WI38 (cell line): ENCODE results near the gene SHISA8.

ENCODE experiments used
- H3K4me3 ChIP-seq: 2 replicates; pipeline ENCODE4 v1.5.1; 2011; ENCODE audit warnings: low read depth, mild to moderate bottlenecking, control low read depth, low read length
- TF ChIP-seq, protein P1 (sequence below): IDR thresholded peaks from 2 replicates; pipeline ENCODE4 v1.5.1; 2012; ENCODE audit warnings: low read depth, mild to moderate bottlenecking, control low read depth, low read length

The SHISA8 gene

GRCh38 chr22:41922940-41923594, 8.2 kb upstream of the SHISA8 start:
- no peak overlapping the region for H3K4me3 ChIP-seq
- TF ChIP-seq, protein P1, sequence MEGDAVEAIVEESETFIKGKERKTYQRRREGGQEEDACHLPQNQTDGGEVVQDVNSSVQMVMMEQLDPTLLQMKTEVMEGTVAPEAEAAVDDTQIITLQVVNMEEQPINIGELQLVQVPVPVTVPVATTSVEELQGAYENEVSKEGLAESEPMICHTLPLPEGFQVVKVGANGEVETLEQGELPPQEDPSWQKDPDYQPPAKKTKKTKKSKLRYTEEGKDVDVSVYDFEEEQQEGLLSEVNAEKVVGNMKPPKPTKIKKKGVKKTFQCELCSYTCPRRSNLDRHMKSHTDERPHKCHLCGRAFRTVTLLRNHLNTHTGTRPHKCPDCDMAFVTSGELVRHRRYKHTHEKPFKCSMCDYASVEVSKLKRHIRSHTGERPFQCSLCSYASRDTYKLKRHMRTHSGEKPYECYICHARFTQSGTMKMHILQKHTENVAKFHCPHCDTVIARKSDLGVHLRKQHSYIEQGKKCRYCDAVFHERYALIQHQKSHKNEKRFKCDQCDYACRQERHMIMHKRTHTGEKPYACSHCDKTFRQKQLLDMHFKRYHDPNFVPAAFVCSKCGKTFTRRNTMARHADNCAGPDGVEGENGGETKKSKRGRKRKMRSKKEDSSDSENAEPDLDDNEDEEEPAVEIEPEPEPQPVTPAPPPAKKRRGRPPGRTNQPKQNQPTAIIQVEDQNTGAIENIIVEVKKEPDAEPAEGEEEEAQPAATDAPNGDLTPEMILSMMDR: no peak

GRCh38 chr22:41922328-41922727, 7.5 kb upstream of the SHISA8 start:
- TF ChIP-seq, protein P1: no peak
- H3K4me3 ChIP-seq: no peak overlapping the region

- TF ChIP-seq, protein P1: no peak
- no peak overlapping the region for H3K4me3 ChIP-seq
Measured at GRCh38 chr22:41920271-41920976, 5.5 kb upstream of the SHISA8 start.

DNA sequence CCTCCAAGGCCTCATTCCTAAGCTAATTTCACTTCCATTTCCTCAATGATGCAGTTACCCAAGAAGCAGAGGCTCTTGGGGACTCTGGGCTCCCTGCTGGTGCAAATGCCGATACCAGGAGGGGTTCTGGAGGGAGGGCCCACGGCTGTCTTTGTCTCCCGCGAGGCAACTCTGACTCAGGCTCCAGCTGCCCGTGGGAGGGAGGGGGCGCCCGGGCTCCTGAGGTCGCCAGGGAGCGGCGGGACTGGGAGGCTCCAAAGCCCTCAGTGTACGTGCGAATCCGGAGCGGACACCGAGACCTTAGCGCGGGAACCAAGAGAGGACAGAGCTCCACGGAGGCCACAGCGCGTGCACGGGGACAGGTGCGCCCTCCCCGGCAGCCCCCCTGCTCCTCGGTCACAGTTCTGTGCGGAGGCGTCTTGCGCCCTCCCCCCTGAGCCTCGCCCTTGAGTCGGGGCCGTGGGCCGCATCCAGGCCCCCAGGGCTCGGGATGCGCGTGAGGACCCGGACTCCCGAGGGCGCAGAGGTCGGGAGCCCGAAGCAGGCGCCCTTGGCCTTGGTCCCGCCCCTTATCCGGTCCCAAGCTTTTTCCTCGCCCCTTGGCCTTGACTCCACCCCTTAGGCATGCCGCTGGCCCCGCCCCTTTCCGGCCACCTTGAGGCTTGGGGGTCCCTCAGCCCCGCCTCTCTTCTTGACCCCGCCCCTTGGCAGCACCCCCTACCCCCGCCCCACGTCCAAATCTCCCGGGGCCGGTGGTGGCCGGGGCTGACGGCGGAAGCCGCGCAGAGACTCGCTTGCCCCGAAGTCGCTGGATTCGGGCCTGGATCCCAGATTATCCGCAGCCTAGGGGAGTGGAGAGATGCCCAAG, 4.7 kb upstream of the SHISA8 start:
- TF ChIP-seq, protein P1: no peak
- peak overlapping the region; percentile 37 for H3K4me3 ChIP-seq

- H3K4me3 ChIP-seq: no peak overlapping the region
Measured at GRCh38 chr22:41917903-41918791, 3.3 kb upstream of the SHISA8 start.

GRCh38 chr22:41917375-41917902, 2.6 kb upstream of the SHISA8 start:
- TF ChIP-seq, protein P1: no peak
- no peak overlapping the region for H3K4me3 ChIP-seq

More at GRCh38 chr22:41917903-41918791, 3.3 kb upstream of the SHISA8 start:
- TF ChIP-seq, protein P1: no peak
